Mammary epithelial cell (primary cell): ENCODE results near the gene PLA2G6.

Source experiments
- CTCF ChIP-seq, 2 donors: IDR thresholded peaks in 1 of 2; conservative IDR thresholded peaks in 1 of 2; 2 replicates each; pipeline ENCODE4 v1.5.1; 2011 to 2012; ENCODE audit warnings: inconsistent platforms in 2 of 2, low read length in 2 of 2, mild to moderate bottlenecking in 2 of 2, control low read depth in 1 of 2, low read depth in 1 of 2; ENCODE audit not compliant: insufficient read depth in 1 of 2; ENCODE audit errors: extremely low read depth in 1 of 2
- EZH2 ChIP-seq: IDR thresholded peaks from 2 replicates; pipeline ENCODE4 v1.6.1; 2012; ENCODE audit warnings: low read length, inconsistent platforms, borderline replicate concordance

- TF ChIP-seq CTCF (conservative IDR thresholded peaks at IDR 0.05 in 1 of 2, IDR thresholded peaks at IDR 0.05 in 1 of 2; ENCODE audit: extremely low read depth in 1 of 2, insufficient read depth in 1 of 2, low read depth in 1 of 2, low read length in 2 of 2) (no peak), EZH2 (no peak)
Measured at GRCh38 chr22:38167988-38168407, 13.6 kb downstream of the PLA2G6 start.
